ENCODE results near the gene ZNF148. TPM values are rescaled to one million over a fixed set of nuclear protein-coding genes. Genes with fewer than 3 reads are reported as not detected.

Gene ZNF148
- total RNA-seq, 1 experiment from 2014 or later = 24.8 TPM

GRCh38 chr3:125236331-125236903 lies 138.7 kb downstream of the ZNF148 start:
- Histone ChIP-seq H2BK5ac (ENCODE audit: insufficient read length, low read length) (no peak overlapping the region), H3K9me3 (ENCODE audit: control insufficient read depth, low read depth, low read length) (no peaks in the 10 kb centered on the region), H4K91ac (ENCODE audit: insufficient read length, low read depth, low read length) (no peak overlapping the region), H3K79me2 (ENCODE audit: insufficient read depth, low read length) (no peaks in the 10 kb centered on the region), H3K9ac (ENCODE audit: extremely low read depth, insufficient read length, low read length) (no peak overlapping the region), H3K56ac (ENCODE audit: insufficient read length, low read depth, low read length) (no peak overlapping the region), H3K14ac (ENCODE audit: insufficient read depth, low read length) (no peak overlapping the region), H2AFZ (ENCODE audit: low read length) (no peak overlapping the region), H3K23me2 (ENCODE audit: insufficient read length, low read depth, low read length, poor library complexity, severe bottlenecking) (no peaks in the 10 kb centered on the region), H2BK12ac (ENCODE audit: insufficient read length, low read depth, low read length) (no peak overlapping the region), H2BK20ac (ENCODE audit: low read depth, low read length, poor library complexity, severe bottlenecking) (no peak overlapping the region), H3K23ac (ENCODE audit: insufficient read length, low read depth, low read length) (no peak overlapping the region), H3K4me1 (ENCODE audit: insufficient read depth, low read length) (no peaks in the 10 kb centered on the region), H3T11ph (ENCODE audit: low read length) (no peak overlapping the region), H4K5ac (ENCODE audit: insufficient read length, low read depth, low read length) (no peak overlapping the region), H3K27me3 (ENCODE audit: insufficient read depth, low read length) (no peaks in the 10 kb centered on the region), H2BK120ac (ENCODE audit: low read depth, low read length, poor library complexity, severe bottlenecking) (no peak overlapping the region), H4K20me1 (ENCODE audit: control insufficient read depth, insufficient read depth, insufficient read length) (no peaks in the 10 kb centered on the region), H2AK5ac (ENCODE audit: insufficient read length, low read length) (no peak overlapping the region), H3K79me1 (ENCODE audit: insufficient read depth, low read depth, low read length, poor library complexity, severe bottlenecking) (no peaks in the 10 kb centered on the region), H3K18ac (ENCODE audit: insufficient read length, low read depth, low read length) (no peak overlapping the region), H2BK15ac (ENCODE audit: low read depth, low read length) (no peak overlapping the region), H3K4ac (ENCODE audit: low read depth, low read length) (no peak overlapping the region), H3K27ac (ENCODE audit: insufficient read length, low read depth, low read length) (no peak overlapping the region), H4K8ac (replicated peaks; ENCODE audit: insufficient read length, low read depth, low read length) (no peak overlapping the region), H3K4me2 (ENCODE audit: insufficient read depth, insufficient read length, low read length) (no peak overlapping the region)
- no peak for TF ChIP-seq CTCF (conservative IDR thresholded peaks at IDR 0.05)
- Mint-ChIP-seq H3K27ac (no peak overlapping the region; a peak in 1 of 7 replicates), H3K9me3 (no peaks in the 10 kb centered on the region), H3K36me3 (ENCODE audit: insufficient read depth in 1 of 3, low read depth in 3 of 3) (peaks cover 4 to 17% (median 15%) of the 10 kb centered on the region in 3 experiments; a peak in 5 of 7 replicates), H3K27me3 (ENCODE audit: low read depth) (no peaks in the 10 kb centered on the region), H3K4me3 (no peak overlapping the region), H3K4me1 (peaks cover 3 to 7% of the 10 kb centered on the region in 2 experiments; a peak in 2 of 4 replicates)
- DNase-seq = no peak
- WGBS (ENCODE audit: extremely low coverage, insufficient read length, low lambda C conversion rate) = no CpG with 5 or more reads among the region's 6 CpGs

Measured in H9 (cell line).